K562 (cell line): ENCODE data around the gene IL20. TPM values are rescaled to one million over a fixed set of nuclear protein-coding genes. Genes with fewer than 3 reads are reported as not detected.

Experiments used
- ATAC-seq: fragments of 200-7000 bp; cut with Tn5 transposase; 3 replicates; pipeline ENCODE4 v1.9.1; 2020; ENCODE audit warnings: moderate library complexity
- BruUV-seq: library from RNA; stranded (reverse); fragments of 400-500 nt; replicated peaks from 2 replicates; lab custom pipeline; 2021; lab: Mats Ljungman, UMichigan
- CTCF ChIA-PET: fragments of 300-600 bp; formaldehyde crosslinking; extraction: SDS; loops from one replicate; lab custom pipeline; 2021; ENCODE audit warnings: low intra/inter-chr PET ratio; lab: Yijun Ruan, JAX
- POLR2A ChIA-PET: fragments of 300-600, 350-650 bp; sonication (Branson Sonifier 250); formaldehyde crosslinking; extraction: SDS; loops from one replicate; lab custom pipeline; 2021; ENCODE audit warnings: antibody characterized with exemption, inconsistent platforms; lab: Yijun Ruan, JAX
- DNase-seq, 4 experiments: peaks; one replicate each; pipeline versions ENCODE4 v3.0.0 to v3.0.0-alpha.2; 2011 to 2018; ENCODE audit warnings: low spot score in 3 of 4, mixed read lengths in 3 of 4; ENCODE audit errors: extremely low read depth in 1 of 4
- FAIRE-seq: peaks from 2 replicates; lab custom pipeline; 2011; peaks lifted over from hg19 to GRCh38; lab: Jason Lieb, UNC
- H2AFZ ChIP-seq: 2 replicates; pipeline ENCODE4 v1.6.0; 2011; ENCODE audit warnings: low read depth, low read length, control low read depth, inconsistent platforms
- H3K27ac ChIP-seq: fragments of 200-600 bp; 3 replicates; pipeline ENCODE4 v1.8.0; 2011; ENCODE audit warnings: low read depth, mild to moderate bottlenecking, control low read depth, inconsistent platforms, low read length, moderate library complexity, mixed read lengths; ENCODE audit errors: extremely low read depth
- H3K27me3 ChIP-seq, 2 experiments: fragments of 300-600 bp in 1 of 2; 2 replicates in 1 of 2; 3 replicates in 1 of 2; pipeline versions ENCODE4 v1.6.0 to v1.8.0; 2011; ENCODE audit warnings: inconsistent platforms in 2 of 2, low read length in 2 of 2, mild to moderate bottlenecking in 1 of 2, mixed read lengths in 1 of 2, moderate library complexity in 1 of 2; ENCODE audit not compliant: control insufficient read depth in 2 of 2, insufficient read depth in 2 of 2
- H3K36me3 ChIP-seq: fragments of 300-600 bp; 3 replicates; pipeline ENCODE4 v1.8.0; 2011; ENCODE audit warnings: mild to moderate bottlenecking, low read length, inconsistent platforms; ENCODE audit not compliant: control insufficient read depth, insufficient read depth
- H3K4me1 ChIP-seq, 2 experiments: fragments of 200-600 bp in 1 of 2; replicated peaks in 1 of 2; 2 replicates in 1 of 2; 3 replicates in 1 of 2; pipeline versions ENCODE4 v1.5.1 to v1.8.0; 2011; ENCODE audit warnings: inconsistent platforms in 2 of 2, low read length in 2 of 2, mild to moderate bottlenecking in 1 of 2, mixed read lengths in 1 of 2, moderate library complexity in 1 of 2; ENCODE audit not compliant: control insufficient read depth in 2 of 2, insufficient read depth in 2 of 2
- H3K4me2 ChIP-seq: 2 replicates; pipeline ENCODE4 v1.6.1; 2011; ENCODE audit warnings: low read length, control low read depth, inconsistent platforms, mixed read lengths; ENCODE audit not compliant: insufficient read depth
- H3K4me3 ChIP-seq: fragments of 200-600 bp; sonication (generic), shearing (Covaris generic); 2 replicates; pipeline ENCODE4 v1.5.1; 2016; ENCODE audit warnings: control low read depth, inconsistent platforms
- H3K79me2 ChIP-seq: fragments of 200-600 bp; 3 replicates; pipeline ENCODE4 v1.8.0; 2011; ENCODE audit warnings: low read length, inconsistent platforms; ENCODE audit not compliant: control insufficient read depth, insufficient read depth
- H3K9ac ChIP-seq, 2 experiments: 2 replicates each; pipeline versions ENCODE4 v1.6.0 to v1.6.1; 2011; ENCODE audit warnings: low read depth in 2 of 2, low read length in 2 of 2, control low read depth in 1 of 2, inconsistent platforms in 1 of 2, mild to moderate bottlenecking in 1 of 2, mixed read lengths in 1 of 2; ENCODE audit not compliant: insufficient read depth in 1 of 2
- H3K9me1 ChIP-seq: one replicate; pipeline ENCODE4 v1.6.0; 2011; ENCODE audit warnings: inconsistent platforms, mild to moderate bottlenecking, low read length, moderate library complexity; ENCODE audit not compliant: control insufficient read depth, insufficient read depth
- H3K9me3 ChIP-seq: replicated peaks from 2 replicates; pipeline ENCODE4 v1.5.1; 2011; ENCODE audit warnings: low read depth, low read length, inconsistent platforms; ENCODE audit not compliant: control insufficient read depth, insufficient read depth
- H4K20me1 ChIP-seq: replicated peaks from 2 replicates; pipeline ENCODE4 v1.6.1; 2011; ENCODE audit warnings: low read length, inconsistent platforms, mixed read lengths; ENCODE audit not compliant: control insufficient read depth, insufficient read depth
- BDP1 ChIP-seq: IDR thresholded peaks from 3 replicates; pipeline ENCODE4 v1.6.1; 2011; ENCODE audit not compliant: insufficient read length, insufficient read depth
- NR2C2 ChIP-seq, 2 experiments: fragments of 200-800 bp in 1 of 2; sonication (Bioruptor generic) in 1 of 2; sonication (generic) in 1 of 2; formaldehyde crosslinking in 1 of 2; IDR thresholded peaks; 2 replicates each; pipeline versions ENCODE4 v1.6.1 to v1.8.0; 2016 to 2022; ENCODE audit warnings: mild to moderate bottlenecking in 1 of 2, missing compliant biosample characterization in 1 of 2, missing genetic modification characterization in 1 of 2, missing genetic modification reagents in 1 of 2
- POLR2AphosphoS5 ChIP-seq: IDR thresholded peaks from 2 replicates; pipeline ENCODE4 v1.6.1; 2011; ENCODE audit warnings: mild to moderate bottlenecking, low read depth, low read length, moderate library complexity; ENCODE audit not compliant: control insufficient read depth, insufficient read depth
- POLR3A ChIP-seq: IDR thresholded peaks from 2 replicates; pipeline ENCODE4 v1.6.1; 2011; ENCODE audit warnings: borderline replicate concordance, mild to moderate bottlenecking, moderate library complexity; ENCODE audit not compliant: insufficient read length, insufficient read depth; ENCODE audit errors: extremely low read depth
- SMAD4 ChIP-seq: fragments of 250-450 bp; sonication (Bioruptor Pico); conservative IDR thresholded peaks from 2 replicates; pipeline ENCODE4 v1.8.0; 2021; ENCODE audit warnings: inconsistent platforms, mild to moderate bottlenecking, moderate library complexity
- TOE1 ChIP-seq, 2 experiments: fragments of 450-650 bp in 1 of 2; sonication (generic) in 1 of 2; formaldehyde crosslinking in 1 of 2; IDR thresholded peaks; 2 replicates each; pipeline versions ENCODE4 v1.7.1 to v1.8.0; 2016 to 2022; ENCODE audit warnings: borderline replicate concordance in 2 of 2, mild to moderate bottlenecking in 2 of 2, antibody characterized with exemption in 1 of 2, inconsistent platforms in 1 of 2, low read depth in 1 of 2, missing genetic modification reagents in 1 of 2, moderate library complexity in 1 of 2
- TRIM24 ChIP-seq, 2 experiments: fragments of 450-650 bp; IDR thresholded peaks; 2 replicates each; pipeline ENCODE4 v1.6.1; 2016
- ZNF232 ChIP-seq: sonication (generic); formaldehyde crosslinking; IDR thresholded peaks from 2 replicates; pipeline ENCODE4 v1.8.0; 2022; ENCODE audit warnings: mild to moderate bottlenecking, missing genetic modification reagents
- ZNF282 ChIP-seq: sonication (generic); formaldehyde crosslinking; IDR thresholded peaks from 2 replicates; pipeline ENCODE4 v1.8.1; 2023; ENCODE audit warnings: missing genetic modification reagents
- ZNF354B ChIP-seq: fragments of 250-450 bp; sonication (Bioruptor Pico); IDR thresholded peaks from 2 replicates; pipeline ENCODE4 v1.4.0; 2020
- ZNF384 ChIP-seq: IDR thresholded peaks from 2 replicates; pipeline ENCODE4 v1.6.1; 2012; ENCODE audit warnings: low read depth, low read length, improper control_type of control experiment
- ZNF699 ChIP-seq: fragments of 250-450 bp; sonication (Bioruptor Pico); IDR thresholded peaks from 2 replicates; pipeline ENCODE4 v1.8.0; 2021; ENCODE audit warnings: mild to moderate bottlenecking, moderate library complexity; ENCODE audit not compliant: insufficient replicate concordance
- whole genome bisulfite sequencing: fragments of 100-300 bp; shearing (Covaris generic); methylation state at CpG from one replicate; pipeline ENCODE4 v1.1.6; 2016; ENCODE audit warnings: low coverage, mixed read lengths; ENCODE audit not compliant: insufficient coverage; ENCODE audit errors: missing lambda C conversion rate; 5-methylcytosine and 5-hydroxymethylcytosine counted together
- in situ Hi-C: fragments of 300-500 bp; cut with MboI; formaldehyde crosslinking; loops from 4 replicates; pipeline ENCODE4 v1.15.0; 2018; ENCODE audit warnings: inconsistent platforms, mixed read lengths
- intact Hi-C: fragments of 100-400 bp; cut with micrococcal nuclease; formaldehyde crosslinking; loops from 2 replicates; pipeline ENCODE4 v1.14.2; 2022
- polyA plus RNA-seq, 8 experiments: library from polyadenylated mRNA; depleted of rRNA in 4 of 8; stranded (reverse) in 5 of 8; unstranded in 3 of 8; fragments of >200 nt; fragmentation: Nextera tagmentation in 2 of 8; fragmentation: Illumina TruSeq in 1 of 8; extraction: Ambion mirVana in 2 of 8; extraction: Trizol in 1 of 8; gene quantifications; 2 replicates each; pipeline versions ENCODE4 v1.2.1 to v1.2.3, GENCODE V29; 2011 to 2014; ENCODE audit warnings: inconsistent platforms in 1 of 8, missing spikeins in 1 of 8
- total RNA-seq, 7 experiments: library from RNA; depleted of rRNA in 6 of 7; stranded (reverse); fragments of >200 nt in 6 of 7; fragmentation: Illumina TruSeq in 2 of 7; extraction: Trizol in 2 of 7; gene quantifications; 2 replicates each; pipeline versions ENCODE4 v1.2.1 to v1.2.3, GENCODE V29; 2011 to 2021; ENCODE audit warnings: low replicate concordance in 1 of 7
- TF ChIP-seq, protein P1 (sequence below): sonication (generic); IDR thresholded peaks from 2 replicates; pipeline ENCODE4 v1.6.1; 2016
- TF ChIP-seq, protein P2 (sequence below): fragments of 450-650 bp; IDR thresholded peaks from 2 replicates; pipeline ENCODE4 v1.6.1; 2016; ENCODE audit warnings: missing biosample characterization, missing genetic modification characterization
- TF ChIP-seq, protein P3 (sequence below), 2 experiments: IDR thresholded peaks; 2 replicates each; pipeline ENCODE4 v1.6.1; 2012; ENCODE audit warnings: improper control_type of control experiment in 2 of 2, low read depth in 2 of 2, low read length in 2 of 2, borderline replicate concordance in 1 of 2

The IL20 gene
- total and polyA plus RNA-seq, 9 of the 15 experiments (the other 6 are each of a cell fraction or from before 2014, with no cell fraction given) = not detected

DNA sequence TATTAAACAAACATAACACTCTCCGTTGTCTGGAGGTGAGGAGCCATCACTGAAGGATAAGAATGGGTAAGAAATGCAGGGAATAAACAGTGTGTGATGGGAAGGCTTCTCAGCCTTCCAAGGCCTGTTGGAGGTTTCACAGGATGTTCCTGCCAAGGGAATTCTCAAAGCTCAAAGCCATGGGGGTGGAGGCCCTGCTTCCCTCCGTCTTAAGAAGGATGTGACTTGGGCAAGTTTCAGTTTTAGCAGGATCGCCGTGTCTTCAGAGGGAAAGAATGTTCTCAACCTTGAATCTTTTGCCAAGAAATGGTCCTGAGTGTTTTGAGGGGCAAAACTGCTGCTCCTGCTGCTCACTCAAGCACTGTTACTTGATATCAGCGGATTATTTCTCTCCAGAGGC is 41.7 kb upstream of the IL20 start:
- DNase-seq (no peak), ATAC-seq (no peak), FAIRE-seq (no peak)
- H3K36me3 ChIP-seq = no peaks in the 10 kb centered on the region
- intact Hi-C loops (no loop called here), in situ Hi-C loops (no loop called here)
- no peak overlapping the region for H3K27ac ChIP-seq
- POLR2A ChIA-PET = interaction anchor here (1.3 kb wide), 1 partner anchor 159 kb away, joined by 4 read pairs; no protein-coding TSS in a partner anchor
- H3K27me3 ChIP-seq = peaks cover 13 to 37% of the 10 kb centered on the region in 2 experiments; a peak in 4 of 5 replicates
- no peak overlapping the region for H3K9ac ChIP-seq
- CTCF ChIA-PET = no interaction called here
- no TSS peak for BruUV-seq
- H3K9me1 ChIP-seq = no peaks in the 10 kb centered on the region
- H2AFZ ChIP-seq = peak overlapping the region; percentile 9; the same call in 1 of the 2 replicates
- no peak overlapping the region for H3K4me2 ChIP-seq
- H3K4me1 ChIP-seq = peaks cover 0 to 4% of the 10 kb centered on the region in 2 experiments; a peak in 1 of 5 replicates
- H3K9me3 ChIP-seq = no peaks in the 10 kb centered on the region
- H3K4me3 ChIP-seq = no peak overlapping the region
- H4K20me1 ChIP-seq = no peaks in the 10 kb centered on the region
- no peaks in the 10 kb centered on the region for H3K79me2 ChIP-seq
- WGBS = 26% methylated on average over 5 of the region's 5 CpGs
- TF ChIP-seq TOE1 (IDR thresholded peaks at IDR 0.05; ENCODE audit: borderline replicate concordance) (no peak), TOE1 (CRISPR knock-in tag; IDR thresholded peaks at IDR 0.05; ENCODE audit: borderline replicate concordance, low read depth) (no peak), POLR3A (no peak), ZNF699 (CRISPR knock-in tag) (no peak), BDP1 (no peak), POLR2AphosphoS5 (no peak), ZNF232 (CRISPR knock-in tag) (no peak), ZNF384 (no peak), ZNF354B (CRISPR knock-in tag) (no peak), NR2C2 (CRISPR knock-in tag; IDR thresholded peaks at IDR 0.05) (no peak), NR2C2 (tag; IDR thresholded peaks at IDR 0.05) (no peak), TRIM24 (IDR thresholded peaks at IDR 0.05) (no peak), ZNF282 (CRISPR knock-in tag) (no peak), SMAD4 (no peak)
- TF ChIP-seq, protein P1, sequence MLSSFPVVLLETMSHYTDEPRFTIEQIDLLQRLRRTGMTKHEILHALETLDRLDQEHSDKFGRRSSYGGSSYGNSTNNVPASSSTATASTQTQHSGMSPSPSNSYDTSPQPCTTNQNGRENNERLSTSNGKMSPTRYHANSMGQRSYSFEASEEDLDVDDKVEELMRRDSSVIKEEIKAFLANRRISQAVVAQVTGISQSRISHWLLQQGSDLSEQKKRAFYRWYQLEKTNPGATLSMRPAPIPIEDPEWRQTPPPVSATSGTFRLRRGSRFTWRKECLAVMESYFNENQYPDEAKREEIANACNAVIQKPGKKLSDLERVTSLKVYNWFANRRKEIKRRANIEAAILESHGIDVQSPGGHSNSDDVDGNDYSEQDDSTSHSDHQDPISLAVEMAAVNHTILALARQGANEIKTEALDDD = no peak
- TF ChIP-seq, protein P2, sequence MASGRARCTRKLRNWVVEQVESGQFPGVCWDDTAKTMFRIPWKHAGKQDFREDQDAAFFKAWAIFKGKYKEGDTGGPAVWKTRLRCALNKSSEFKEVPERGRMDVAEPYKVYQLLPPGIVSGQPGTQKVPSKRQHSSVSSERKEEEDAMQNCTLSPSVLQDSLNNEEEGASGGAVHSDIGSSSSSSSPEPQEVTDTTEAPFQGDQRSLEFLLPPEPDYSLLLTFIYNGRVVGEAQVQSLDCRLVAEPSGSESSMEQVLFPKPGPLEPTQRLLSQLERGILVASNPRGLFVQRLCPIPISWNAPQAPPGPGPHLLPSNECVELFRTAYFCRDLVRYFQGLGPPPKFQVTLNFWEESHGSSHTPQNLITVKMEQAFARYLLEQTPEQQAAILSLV (tag) = no peak
- TF ChIP-seq, protein P3, sequence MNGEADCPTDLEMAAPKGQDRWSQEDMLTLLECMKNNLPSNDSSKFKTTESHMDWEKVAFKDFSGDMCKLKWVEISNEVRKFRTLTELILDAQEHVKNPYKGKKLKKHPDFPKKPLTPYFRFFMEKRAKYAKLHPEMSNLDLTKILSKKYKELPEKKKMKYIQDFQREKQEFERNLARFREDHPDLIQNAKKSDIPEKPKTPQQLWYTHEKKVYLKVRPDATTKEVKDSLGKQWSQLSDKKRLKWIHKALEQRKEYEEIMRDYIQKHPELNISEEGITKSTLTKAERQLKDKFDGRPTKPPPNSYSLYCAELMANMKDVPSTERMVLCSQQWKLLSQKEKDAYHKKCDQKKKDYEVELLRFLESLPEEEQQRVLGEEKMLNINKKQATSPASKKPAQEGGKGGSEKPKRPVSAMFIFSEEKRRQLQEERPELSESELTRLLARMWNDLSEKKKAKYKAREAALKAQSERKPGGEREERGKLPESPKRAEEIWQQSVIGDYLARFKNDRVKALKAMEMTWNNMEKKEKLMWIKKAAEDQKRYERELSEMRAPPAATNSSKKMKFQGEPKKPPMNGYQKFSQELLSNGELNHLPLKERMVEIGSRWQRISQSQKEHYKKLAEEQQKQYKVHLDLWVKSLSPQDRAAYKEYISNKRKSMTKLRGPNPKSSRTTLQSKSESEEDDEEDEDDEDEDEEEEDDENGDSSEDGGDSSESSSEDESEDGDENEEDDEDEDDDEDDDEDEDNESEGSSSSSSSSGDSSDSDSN (IDR thresholded peaks at IDR 0.05; ENCODE audit: borderline replicate concordance in 1 of 2, low read depth in 2 of 2, low read length in 2 of 2) = no peak
